ENCODE data around the gene TTC39B.

TTC39B gene

DNA sequence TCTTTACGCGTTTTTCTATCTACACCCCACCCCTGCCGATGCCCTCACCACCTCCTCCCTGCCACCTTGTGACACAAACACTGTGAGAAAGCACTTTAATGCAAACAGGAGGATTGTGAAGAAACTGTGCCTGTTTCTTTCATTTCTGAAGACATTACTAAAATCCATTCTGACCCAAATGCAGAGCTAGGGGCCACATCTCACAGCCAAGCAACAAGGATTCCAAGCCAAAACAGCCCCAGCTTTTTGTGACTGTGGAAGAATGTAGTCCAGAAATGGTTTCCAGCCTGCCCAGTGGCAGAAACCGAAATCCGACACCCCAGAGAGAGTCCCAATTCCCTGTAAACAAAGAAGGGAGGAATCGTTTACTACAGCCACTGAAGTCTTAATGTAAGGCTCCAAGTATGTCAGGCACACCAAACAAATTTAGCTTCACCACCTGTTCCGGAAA, 190.9 kb downstream of the TTC39B start:
- no peak for DNase-seq

DNA sequence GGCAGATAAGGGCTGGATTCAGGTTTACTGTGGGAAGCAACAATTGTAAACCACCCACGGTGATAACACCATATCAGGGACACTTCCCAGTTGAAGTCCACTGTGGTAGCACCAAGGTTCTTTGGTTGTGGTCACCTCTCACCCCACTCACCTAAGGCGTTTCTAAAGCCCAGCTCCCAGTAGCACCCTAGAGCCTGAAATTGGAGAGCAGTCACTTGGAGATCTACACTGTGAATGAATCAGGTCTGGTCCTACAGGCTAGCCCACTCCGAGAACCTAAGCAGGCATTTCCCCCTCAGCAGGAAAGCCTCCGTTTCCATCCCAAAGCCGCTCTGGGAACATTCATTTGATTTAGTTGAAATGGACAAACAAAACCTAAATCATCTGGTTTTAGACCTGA, 191.3 kb downstream of the TTC39B start:
- no peak for DNase-seq

DNA sequence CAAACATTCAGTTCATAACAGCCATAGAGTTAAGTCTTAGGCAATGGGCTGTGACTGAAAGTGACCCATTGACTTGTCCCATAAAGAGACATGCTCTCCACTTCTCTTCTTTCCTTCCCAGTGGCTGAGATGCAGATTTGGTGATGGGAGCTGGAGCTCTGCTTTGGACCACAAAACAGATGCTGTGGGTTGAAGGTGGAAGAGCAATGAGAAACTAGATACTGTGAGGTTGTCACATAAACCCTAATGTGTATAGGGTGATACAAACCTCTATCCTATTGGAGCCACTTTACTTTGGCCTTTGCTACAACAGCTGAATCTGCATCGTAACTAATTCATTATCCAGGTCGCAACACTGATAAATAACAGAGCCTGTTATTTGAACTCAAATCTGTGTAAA, 192.0 kb downstream of the TTC39B start:
- DNase-seq: no peak
